Measurements from ENCODE around the gene IGFN1. TPM values are rescaled to one million over a fixed set of nuclear protein-coding genes. Genes with fewer than 3 reads are reported as not detected.

IGFN1 gene
- total and polyA plus RNA-seq, 10 of the 15 experiments (the other 5 are each of a cell fraction or from before 2014, with no cell fraction given), result not detected

DNA sequence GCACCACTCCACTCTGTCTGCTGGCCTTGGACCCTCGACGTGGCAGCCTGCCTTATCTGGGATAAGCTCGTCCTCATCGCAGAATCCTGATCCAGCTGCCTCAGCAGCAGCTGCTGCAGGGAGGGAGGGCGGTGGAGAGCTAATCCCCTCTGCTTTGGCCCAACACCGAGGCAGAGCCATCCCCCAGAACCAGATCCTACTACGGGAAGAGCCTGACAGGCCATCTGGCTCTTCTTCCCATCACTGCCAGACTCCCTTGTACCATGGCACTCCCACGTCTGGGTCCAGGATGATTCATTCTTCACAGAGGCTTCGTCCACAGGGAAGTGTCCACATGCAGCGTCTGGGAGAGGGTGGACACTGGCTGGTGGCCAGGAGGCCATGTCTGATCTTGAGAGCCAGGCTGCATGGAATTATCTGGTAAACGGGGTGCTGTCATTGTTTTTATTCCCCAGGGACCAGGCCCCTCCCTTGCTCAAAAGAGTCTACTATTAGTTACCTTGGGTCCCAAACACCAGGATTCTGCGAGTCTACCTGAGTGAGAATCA lies 78.1 kb downstream of the IGFN1 start (continued):
- TF ChIP-seq, protein P1, sequence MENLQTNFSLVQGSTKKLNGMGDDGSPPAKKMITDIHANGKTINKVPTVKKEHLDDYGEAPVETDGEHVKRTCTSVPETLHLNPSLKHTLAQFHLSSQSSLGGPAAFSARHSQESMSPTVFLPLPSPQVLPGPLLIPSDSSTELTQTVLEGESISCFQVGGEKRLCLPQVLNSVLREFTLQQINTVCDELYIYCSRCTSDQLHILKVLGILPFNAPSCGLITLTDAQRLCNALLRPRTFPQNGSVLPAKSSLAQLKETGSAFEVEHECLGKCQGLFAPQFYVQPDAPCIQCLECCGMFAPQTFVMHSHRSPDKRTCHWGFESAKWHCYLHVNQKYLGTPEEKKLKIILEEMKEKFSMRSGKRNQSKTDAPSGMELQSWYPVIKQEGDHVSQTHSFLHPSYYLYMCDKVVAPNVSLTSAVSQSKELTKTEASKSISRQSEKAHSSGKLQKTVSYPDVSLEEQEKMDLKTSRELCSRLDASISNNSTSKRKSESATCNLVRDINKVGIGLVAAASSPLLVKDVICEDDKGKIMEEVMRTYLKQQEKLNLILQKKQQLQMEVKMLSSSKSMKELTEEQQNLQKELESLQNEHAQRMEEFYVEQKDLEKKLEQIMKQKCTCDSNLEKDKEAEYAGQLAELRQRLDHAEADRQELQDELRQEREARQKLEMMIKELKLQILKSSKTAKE (IDR thresholded peaks at IDR 0.05; ENCODE audit: low read depth, poor library complexity, severe bottlenecking), result no peak

GRCh38 chr1:201269281-201269680 lies 78.7 kb downstream of the IGFN1 start:
- intact Hi-C loops (cut with micrococcal nuclease; ENCODE audit: unreplicated experiment), result no loop called here
- RAD21 ChIA-PET (ENCODE audit: unreplicated experiment), result no interaction called here
- no peak overlapping the region for H3K4me3 ChIP-seq
- POLR2A ChIA-PET, result no interaction called here
- no peaks in the 10 kb centered on the region for H4K20me1 ChIP-seq (ENCODE audit: control insufficient read depth, insufficient read depth)
- SMC1A ChIA-PET (ENCODE audit: uncharacterized antibody, unreplicated experiment), result no interaction called here
- CTCF ChIA-PET, result no interaction called here
- TF ChIP-seq ESRRA (IDR thresholded peaks at IDR 0.05; ENCODE audit: low read length) (no peak), NFYA (IDR thresholded peaks at IDR 0.05; ENCODE audit: borderline replicate concordance, low read depth, low read length) (no peak), GATAD2B (conservative IDR thresholded peaks at IDR 0.05; ENCODE audit: low read depth) (no peak), JUNB (IDR thresholded peaks at IDR 0.05) (no peak), SP1 (IDR thresholded peaks at IDR 0.05; ENCODE audit: low read depth, low read length) (no peak), ZNF622 (IDR thresholded peaks at IDR 0.05) (no peak)
- no peak overlapping the region for H3K4me2 ChIP-seq (ENCODE audit: control insufficient read depth, insufficient read depth)
- H3K79me2 ChIP-seq (ENCODE audit: control insufficient read depth, insufficient read depth, low read length), result no peaks in the 10 kb centered on the region
- WGBS (ENCODE audit: insufficient coverage, insufficient replicate concordance, low lambda C conversion rate, missing lambda C conversion rate), result 47% methylated on average over 7 of the region's 7 CpGs
- no peak for DNase-seq (ENCODE audit: low read depth, low spot score)
- no peaks in the 10 kb centered on the region for H3K4me1 ChIP-seq (ENCODE audit: control insufficient read depth, insufficient read depth, low read length)
- H3K9ac ChIP-seq (ENCODE audit: control insufficient read depth, insufficient read depth, low read length), result no peak overlapping the region
- no peak for ATAC-seq
- in situ Hi-C loops (cut with MboI), result no loop called here
- no peak for FAIRE-seq
- H3K9me3 ChIP-seq (replicated peaks; ENCODE audit: control insufficient read depth, insufficient read depth, low read length), result no peaks in the 10 kb centered on the region
- BruUV-seq (replicated peaks), result no TSS peak
- no peaks in the 10 kb centered on the region; a peak in 2 of 4 replicates for H3K27me3 ChIP-seq (replicated peaks in 1 of 2; ENCODE audit: control insufficient read depth in 2 of 2, insufficient read depth in 2 of 2, low read length in 1 of 2)
- no peak overlapping the region for H3K27ac ChIP-seq (ENCODE audit: control insufficient read depth, insufficient read depth)
- H3K36me3 ChIP-seq (ENCODE audit: control insufficient read depth in 2 of 2, insufficient read depth in 2 of 2, low read length in 1 of 2), result no peaks in the 10 kb centered on the region
- H2AFZ ChIP-seq (ENCODE audit: control insufficient read depth, low read depth, low read length), result no peak overlapping the region

Data from GM12878 (cell line).